ENCODE results near the gene SORCS2.

SORCS2 gene

DNA sequence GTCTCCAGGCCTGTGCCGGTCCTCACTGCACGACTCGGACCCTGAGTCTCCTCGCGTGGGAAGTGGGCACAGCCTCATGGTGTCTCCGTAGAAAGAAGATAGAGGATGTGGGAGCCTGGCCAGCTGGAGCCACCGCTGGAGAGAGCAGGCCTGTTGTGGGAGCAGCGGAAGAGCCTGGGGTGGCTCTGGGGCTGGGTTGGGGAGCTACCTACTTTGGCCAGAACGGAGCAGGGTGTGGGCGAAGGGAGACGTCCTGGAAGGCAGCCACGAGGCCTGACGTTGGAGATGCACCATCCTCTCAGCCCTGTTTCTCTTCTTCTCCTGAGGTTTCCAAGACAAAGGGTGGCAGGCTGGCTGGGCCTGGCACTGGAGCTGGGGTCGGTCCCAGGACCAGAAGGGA, 93.8 kb downstream of the SORCS2 start (continued):
- TF ChIP-seq, protein P1, sequence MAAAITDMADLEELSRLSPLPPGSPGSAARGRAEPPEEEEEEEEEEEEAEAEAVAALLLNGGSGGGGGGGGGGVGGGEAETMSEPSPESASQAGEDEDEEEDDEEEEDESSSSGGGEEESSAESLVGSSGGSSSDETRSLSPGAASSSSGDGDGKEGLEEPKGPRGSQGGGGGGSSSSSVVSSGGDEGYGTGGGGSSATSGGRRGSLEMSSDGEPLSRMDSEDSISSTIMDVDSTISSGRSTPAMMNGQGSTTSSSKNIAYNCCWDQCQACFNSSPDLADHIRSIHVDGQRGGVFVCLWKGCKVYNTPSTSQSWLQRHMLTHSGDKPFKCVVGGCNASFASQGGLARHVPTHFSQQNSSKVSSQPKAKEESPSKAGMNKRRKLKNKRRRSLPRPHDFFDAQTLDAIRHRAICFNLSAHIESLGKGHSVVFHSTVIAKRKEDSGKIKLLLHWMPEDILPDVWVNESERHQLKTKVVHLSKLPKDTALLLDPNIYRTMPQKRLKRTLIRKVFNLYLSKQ (tag by site-specific recombination; IDR thresholded peaks at IDR 0.05; ENCODE audit: borderline replicate concordance): no peak
- TF ChIP-seq ZNF274 (IDR thresholded peaks at IDR 0.05; ENCODE audit: low read length): no peak
- TF ChIP-seq ZNF274 (tag by site-specific recombination; IDR thresholded peaks at IDR 0.05; ENCODE audit: borderline replicate concordance): no peak
- TF ChIP-seq ZNF664 (tag by site-specific recombination; IDR thresholded peaks at IDR 0.05): no peak
- TF ChIP-seq, protein P2, sequence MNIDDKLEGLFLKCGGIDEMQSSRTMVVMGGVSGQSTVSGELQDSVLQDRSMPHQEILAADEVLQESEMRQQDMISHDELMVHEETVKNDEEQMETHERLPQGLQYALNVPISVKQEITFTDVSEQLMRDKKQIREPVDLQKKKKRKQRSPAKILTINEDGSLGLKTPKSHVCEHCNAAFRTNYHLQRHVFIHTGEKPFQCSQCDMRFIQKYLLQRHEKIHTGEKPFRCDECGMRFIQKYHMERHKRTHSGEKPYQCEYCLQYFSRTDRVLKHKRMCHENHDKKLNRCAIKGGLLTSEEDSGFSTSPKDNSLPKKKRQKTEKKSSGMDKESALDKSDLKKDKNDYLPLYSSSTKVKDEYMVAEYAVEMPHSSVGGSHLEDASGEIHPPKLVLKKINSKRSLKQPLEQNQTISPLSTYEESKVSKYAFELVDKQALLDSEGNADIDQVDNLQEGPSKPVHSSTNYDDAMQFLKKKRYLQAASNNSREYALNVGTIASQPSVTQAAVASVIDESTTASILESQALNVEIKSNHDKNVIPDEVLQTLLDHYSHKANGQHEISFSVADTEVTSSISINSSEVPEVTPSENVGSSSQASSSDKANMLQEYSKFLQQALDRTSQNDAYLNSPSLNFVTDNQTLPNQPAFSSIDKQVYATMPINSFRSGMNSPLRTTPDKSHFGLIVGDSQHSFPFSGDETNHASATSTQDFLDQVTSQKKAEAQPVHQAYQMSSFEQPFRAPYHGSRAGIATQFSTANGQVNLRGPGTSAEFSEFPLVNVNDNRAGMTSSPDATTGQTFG (tag by site-specific recombination; IDR thresholded peaks at IDR 0.05; ENCODE audit: borderline replicate concordance): no peak
- no peak for TF ChIP-seq ZNF701 (tag by site-specific recombination; IDR thresholded peaks at IDR 0.05)
- no peak; the same call in 1 of the 2 replicates for TF ChIP-seq ZIC2 (tag by site-specific recombination; IDR thresholded peaks at IDR 0.05)

DNA sequence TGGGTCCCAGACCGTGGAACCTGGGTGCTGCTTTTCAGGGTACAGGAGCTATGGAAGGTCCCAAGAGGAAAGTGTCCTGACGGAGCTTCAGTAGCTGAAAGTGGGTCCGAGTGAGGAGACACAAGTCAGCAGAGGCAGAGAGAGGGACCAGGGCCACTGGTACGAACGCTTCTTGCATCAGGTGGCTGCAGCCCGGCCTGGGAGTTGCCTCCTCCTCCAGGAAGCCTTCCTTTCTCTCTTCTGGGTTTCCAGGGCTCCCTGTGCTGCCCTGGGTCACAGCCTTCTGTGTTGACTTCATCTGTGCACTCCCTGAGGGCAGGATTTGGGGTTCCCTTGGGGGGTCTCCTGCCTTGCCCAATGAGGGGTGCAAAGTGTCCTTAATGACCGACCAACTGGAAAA, 94.5 kb downstream of the SORCS2 start:
- Histone ChIP-seq H3K36me3 (ENCODE audit: control insufficient read depth in 2 of 2, insufficient read depth in 1 of 2, low read length in 2 of 2) (no peaks in the 10 kb centered on the region), H3K27ac (ENCODE audit: extremely low read depth, low read depth, low read length) (no peak overlapping the region), H3K4me1 (ENCODE audit: control insufficient read depth, insufficient read depth, low read length) (no peaks in the 10 kb centered on the region), H3K4me3 (ENCODE audit: low read depth, low read length) (no peak overlapping the region), H3K9me3 (ENCODE audit: control insufficient read depth, insufficient read depth, low read depth, low read length) (no peaks in the 10 kb centered on the region)
- ChIA-PET CTCF (no interaction called here), POLR2A (no interaction called here)
- TF ChIP-seq, protein P3, sequence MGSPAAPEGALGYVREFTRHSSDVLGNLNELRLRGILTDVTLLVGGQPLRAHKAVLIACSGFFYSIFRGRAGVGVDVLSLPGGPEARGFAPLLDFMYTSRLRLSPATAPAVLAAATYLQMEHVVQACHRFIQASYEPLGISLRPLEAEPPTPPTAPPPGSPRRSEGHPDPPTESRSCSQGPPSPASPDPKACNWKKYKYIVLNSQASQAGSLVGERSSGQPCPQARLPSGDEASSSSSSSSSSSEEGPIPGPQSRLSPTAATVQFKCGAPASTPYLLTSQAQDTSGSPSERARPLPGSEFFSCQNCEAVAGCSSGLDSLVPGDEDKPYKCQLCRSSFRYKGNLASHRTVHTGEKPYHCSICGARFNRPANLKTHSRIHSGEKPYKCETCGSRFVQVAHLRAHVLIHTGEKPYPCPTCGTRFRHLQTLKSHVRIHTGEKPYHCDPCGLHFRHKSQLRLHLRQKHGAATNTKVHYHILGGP (tag by site-specific recombination; IDR thresholded peaks at IDR 0.05): no peak
- TF ChIP-seq GLI4 (tag by site-specific recombination; IDR thresholded peaks at IDR 0.05) (no peak), ZNF544 (tag by site-specific recombination; IDR thresholded peaks at IDR 0.05) (no peak), ZNF2 (tag by site-specific recombination; IDR thresholded peaks at IDR 0.05) (no peak), ZNF530 (tag by site-specific recombination; IDR thresholded peaks at IDR 0.05; ENCODE audit: low read depth) (no peak), ZNF596 (tag by site-specific recombination; IDR thresholded peaks at IDR 0.05) (no peak), ZSCAN16 (tag by site-specific recombination; IDR thresholded peaks at IDR 0.05) (no peak), ZNF274 (IDR thresholded peaks at IDR 0.05; ENCODE audit: low read length) (no peak), ZNF274 (tag by site-specific recombination; IDR thresholded peaks at IDR 0.05; ENCODE audit: borderline replicate concordance) (no peak), IKZF3 (tag by site-specific recombination; IDR thresholded peaks at IDR 0.05) (no peak)
- TF ChIP-seq, protein P4, sequence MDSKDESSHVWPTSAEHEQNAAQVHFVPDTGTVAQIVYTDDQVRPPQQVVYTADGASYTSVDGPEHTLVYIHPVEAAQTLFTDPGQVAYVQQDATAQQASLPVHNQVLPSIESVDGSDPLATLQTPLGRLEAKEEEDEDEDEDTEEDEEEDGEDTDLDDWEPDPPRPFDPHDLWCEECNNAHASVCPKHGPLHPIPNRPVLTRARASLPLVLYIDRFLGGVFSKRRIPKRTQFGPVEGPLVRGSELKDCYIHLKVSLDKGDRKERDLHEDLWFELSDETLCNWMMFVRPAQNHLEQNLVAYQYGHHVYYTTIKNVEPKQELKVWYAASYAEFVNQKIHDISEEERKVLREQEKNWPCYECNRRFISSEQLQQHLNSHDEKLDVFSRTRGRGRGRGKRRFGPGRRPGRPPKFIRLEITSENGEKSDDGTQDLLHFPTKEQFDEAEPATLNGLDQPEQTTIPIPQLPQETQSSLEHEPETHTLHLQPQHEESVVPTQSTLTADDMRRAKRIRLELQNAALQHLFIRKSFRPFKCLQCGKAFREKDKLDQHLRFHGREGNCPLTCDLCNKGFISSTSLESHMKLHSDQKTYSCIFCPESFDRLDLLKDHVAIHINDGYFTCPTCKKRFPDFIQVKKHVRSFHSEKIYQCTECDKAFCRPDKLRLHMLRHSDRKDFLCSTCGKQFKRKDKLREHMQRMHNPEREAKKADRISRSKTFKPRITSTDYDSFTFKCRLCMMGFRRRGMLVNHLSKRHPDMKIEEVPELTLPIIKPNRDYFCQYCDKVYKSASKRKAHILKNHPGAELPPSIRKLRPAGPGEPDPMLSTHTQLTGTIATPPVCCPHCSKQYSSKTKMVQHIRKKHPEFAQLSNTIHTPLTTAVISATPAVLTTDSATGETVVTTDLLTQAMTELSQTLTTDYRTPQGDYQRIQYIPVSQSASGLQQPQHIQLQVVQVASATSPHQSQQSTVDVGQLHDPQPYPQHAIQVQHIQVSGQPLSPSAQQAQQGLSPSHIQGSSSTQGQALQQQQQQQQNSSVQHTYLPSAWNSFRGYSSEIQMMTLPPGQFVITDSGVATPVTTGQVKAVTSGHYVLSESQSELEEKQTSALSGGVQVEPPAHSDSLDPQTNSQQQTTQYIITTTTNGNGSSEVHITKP (tag by site-specific recombination; IDR thresholded peaks at IDR 0.05): no peak
- TF ChIP-seq, protein P5, sequence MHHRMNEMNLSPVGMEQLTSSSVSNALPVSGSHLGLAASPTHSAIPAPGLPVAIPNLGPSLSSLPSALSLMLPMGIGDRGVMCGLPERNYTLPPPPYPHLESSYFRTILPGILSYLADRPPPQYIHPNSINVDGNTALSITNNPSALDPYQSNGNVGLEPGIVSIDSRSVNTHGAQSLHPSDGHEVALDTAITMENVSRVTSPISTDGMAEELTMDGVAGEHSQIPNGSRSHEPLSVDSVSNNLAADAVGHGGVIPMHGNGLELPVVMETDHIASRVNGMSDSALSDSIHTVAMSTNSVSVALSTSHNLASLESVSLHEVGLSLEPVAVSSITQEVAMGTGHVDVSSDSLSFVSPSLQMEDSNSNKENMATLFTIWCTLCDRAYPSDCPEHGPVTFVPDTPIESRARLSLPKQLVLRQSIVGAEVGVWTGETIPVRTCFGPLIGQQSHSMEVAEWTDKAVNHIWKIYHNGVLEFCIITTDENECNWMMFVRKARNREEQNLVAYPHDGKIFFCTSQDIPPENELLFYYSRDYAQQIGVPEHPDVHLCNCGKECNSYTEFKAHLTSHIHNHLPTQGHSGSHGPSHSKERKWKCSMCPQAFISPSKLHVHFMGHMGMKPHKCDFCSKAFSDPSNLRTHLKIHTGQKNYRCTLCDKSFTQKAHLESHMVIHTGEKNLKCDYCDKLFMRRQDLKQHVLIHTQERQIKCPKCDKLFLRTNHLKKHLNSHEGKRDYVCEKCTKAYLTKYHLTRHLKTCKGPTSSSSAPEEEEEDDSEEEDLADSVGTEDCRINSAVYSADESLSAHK (tag by site-specific recombination; IDR thresholded peaks at IDR 0.05): no peak
- TF ChIP-seq, protein P6, sequence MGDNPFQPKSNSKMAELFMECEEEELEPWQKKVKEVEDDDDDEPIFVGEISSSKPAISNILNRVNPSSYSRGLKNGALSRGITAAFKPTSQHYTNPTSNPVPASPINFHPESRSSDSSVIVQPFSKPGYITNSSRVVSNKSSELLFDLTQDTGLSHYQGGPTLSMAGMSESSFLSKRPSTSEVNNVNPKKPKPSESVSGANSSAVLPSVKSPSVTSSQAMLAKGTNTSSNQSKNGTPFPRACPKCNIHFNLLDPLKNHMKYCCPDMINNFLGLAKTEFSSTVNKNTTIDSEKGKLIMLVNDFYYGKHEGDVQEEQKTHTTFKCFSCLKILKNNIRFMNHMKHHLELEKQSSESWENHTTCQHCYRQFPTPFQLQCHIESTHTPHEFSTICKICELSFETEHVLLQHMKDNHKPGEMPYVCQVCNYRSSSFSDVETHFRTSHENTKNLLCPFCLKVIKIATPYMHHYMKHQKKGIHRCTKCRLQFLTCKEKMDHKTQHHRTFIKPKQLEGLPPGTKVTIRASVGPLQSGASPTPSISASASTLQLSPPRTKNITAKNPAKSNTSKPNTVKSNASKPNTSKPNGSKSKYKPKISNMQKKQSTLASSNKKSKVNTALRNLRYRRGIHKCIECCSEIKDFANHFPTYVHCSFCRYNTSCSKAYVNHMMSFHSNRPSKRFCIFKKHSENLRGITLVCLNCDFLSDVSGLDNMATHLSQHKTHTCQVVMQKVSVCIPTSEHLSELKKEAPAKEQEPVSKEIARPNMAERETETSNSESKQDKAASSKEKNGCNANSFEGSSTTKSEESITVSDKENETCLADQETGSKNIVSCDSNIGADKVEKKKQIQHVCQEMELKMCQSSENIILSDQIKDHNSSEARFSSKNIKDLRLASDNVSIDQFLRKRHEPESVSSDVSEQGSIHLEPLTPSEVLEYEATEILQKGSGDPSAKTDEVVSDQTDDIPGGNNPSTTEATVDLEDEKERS (tag by site-specific recombination; IDR thresholded peaks at IDR 0.05): no peak
- TF ChIP-seq, protein P7, sequence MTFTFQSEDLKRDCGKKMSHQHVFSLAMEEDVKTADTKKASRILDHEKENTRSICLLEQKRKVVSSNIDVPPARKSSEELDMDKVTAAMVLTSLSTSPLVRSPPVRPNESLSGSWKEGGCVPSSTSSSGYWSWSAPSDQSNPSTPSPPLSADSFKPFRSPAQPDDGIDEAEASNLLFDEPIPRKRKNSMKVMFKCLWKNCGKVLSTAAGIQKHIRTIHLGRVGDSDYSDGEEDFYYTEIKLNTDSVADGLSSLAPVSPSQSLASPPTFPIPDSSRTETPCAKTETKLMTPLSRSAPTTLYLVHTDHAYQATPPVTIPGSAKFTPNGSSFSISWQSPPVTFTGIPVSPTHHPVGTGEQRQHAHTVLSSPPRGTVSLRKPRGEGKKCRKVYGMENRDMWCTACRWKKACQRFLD (tag by site-specific recombination; IDR thresholded peaks at IDR 0.05): no peak

Data from HEK293 (cell line).